Measurements from ENCODE around the gene AK8. TPM values are rescaled to one million over a fixed set of nuclear protein-coding genes. Genes with fewer than 3 reads are reported as not detected.
A peak's percentile ranks its signal among the peaks of the same experiment; 100 is the strongest.

Gene AK8
- total RNA-seq, 1 donor from 2014 or later, result 0.25 TPM

GRCh38 chr9:132744881-132745755, 133.0 kb downstream of the AK8 start:
- H3K27me3 ChIP-seq, result no peaks in the 10 kb centered on the region
- H3K9me3 ChIP-seq, result no peaks in the 10 kb centered on the region
- intact Hi-C loops (cut with DNase I), result no loop called here
- H3K27ac ChIP-seq, result no peak overlapping the region
- no peaks in the 10 kb centered on the region for H3K36me3 ChIP-seq
- H3K4me1 ChIP-seq, result no peaks in the 10 kb centered on the region
- peak overlapping the region in 1 of 2 donors; percentile 5 for H3K4me3 ChIP-seq
- DNase-seq (ENCODE audit: extremely low spot score in 2 of 2), result peak in 1 of 2 donors; percentile 49
- TF ChIP-seq POLR2AphosphoS5 (IDR thresholded peaks at IDR 0.05; ENCODE audit: insufficient read depth in 1 of 2, low read depth in 1 of 2) (no peak), CTCF (IDR thresholded peaks at IDR 0.05) (no peak), POLR2A (IDR thresholded peaks at IDR 0.05) (no peak)

- DNase-seq (ENCODE audit: extremely low spot score in 2 of 2), result peak in 1 of 2 donors; percentile 44
- no peaks in the 10 kb centered on the region for H3K36me3 ChIP-seq
- no peaks in the 10 kb centered on the region for H3K9me3 ChIP-seq
- no peak overlapping the region for H3K4me3 ChIP-seq
- H3K27ac ChIP-seq, result no peak overlapping the region
- intact Hi-C loops (cut with DNase I), result no loop called here
- TF ChIP-seq CTCF (IDR thresholded peaks at IDR 0.05), result no peak
- H3K4me1 ChIP-seq, result no peaks in the 10 kb centered on the region
- H3K27me3 ChIP-seq, result no peaks in the 10 kb centered on the region
Observed at GRCh38 chr9:132743931-132744479, 134.1 kb downstream of the AK8 start.

GRCh38 chr9:132742821-132743311, 135.2 kb downstream of the AK8 start:
- Histone ChIP-seq H3K36me3 (no peaks in the 10 kb centered on the region), H3K9me3 (no peaks in the 10 kb centered on the region), H3K27me3 (no peaks in the 10 kb centered on the region), H3K27ac (no peak overlapping the region), H3K4me3 (no peak overlapping the region), H3K4me1 (no peaks in the 10 kb centered on the region)
- TF ChIP-seq CTCF (IDR thresholded peaks at IDR 0.05), result no peak
- no peak for TF ChIP-seq POLR2AphosphoS5 (IDR thresholded peaks at IDR 0.05; ENCODE audit: insufficient read depth in 1 of 2, low read depth in 1 of 2)
- TF ChIP-seq POLR2A (IDR thresholded peaks at IDR 0.05), result no peak
- intact Hi-C loops (cut with DNase I), result no loop called here
- DNase-seq (ENCODE audit: extremely low spot score in 2 of 2), result no peak

- intact Hi-C loops (cut with DNase I), result no loop called here
- no peaks in the 10 kb centered on the region for H3K36me3 ChIP-seq
- TF ChIP-seq POLR2A (IDR thresholded peaks at IDR 0.05) (no peak), CTCF (IDR thresholded peaks at IDR 0.05) (no peak), POLR2AphosphoS5 (IDR thresholded peaks at IDR 0.05; ENCODE audit: insufficient read depth in 1 of 2, low read depth in 1 of 2) (no peak)
- no peak for DNase-seq (ENCODE audit: extremely low spot score in 2 of 2)
- no peaks in the 10 kb centered on the region for H3K27me3 ChIP-seq
- no peaks in the 10 kb centered on the region for H3K9me3 ChIP-seq
- no peaks in the 10 kb centered on the region for H3K4me1 ChIP-seq
- H3K27ac ChIP-seq, result no peak overlapping the region
- no peak overlapping the region for H3K4me3 ChIP-seq
Observed at GRCh38 chr9:132740526-132741309, 137.4 kb downstream of the AK8 start.

All from vagina (tissue), 2 donors.